ENCODE data around the gene CLDN34.

- no peak for TF ChIP-seq CSRNP3 (CRISPR knock-in tag; IDR thresholded peaks at IDR 0.05)
- no peak for TF ChIP-seq ISL1 (CRISPR knock-in tag; IDR thresholded peaks at IDR 0.05)
- TF ChIP-seq RARB (CRISPR knock-in tag; IDR thresholded peaks at IDR 0.05): no peak
- TF ChIP-seq ZC3H10 (CRISPR knock-in tag; IDR thresholded peaks at IDR 0.05): no peak
- TF ChIP-seq ARNTL (CRISPR knock-in tag; IDR thresholded peaks at IDR 0.05; ENCODE audit: borderline replicate concordance, low read depth): no peak
- no peak for TF ChIP-seq ZNF8 (CRISPR knock-in tag; IDR thresholded peaks at IDR 0.05)
- no peak for TF ChIP-seq ZNF70 (CRISPR knock-in tag; IDR thresholded peaks at IDR 0.05)
- no peak for TF ChIP-seq BACH2 (CRISPR knock-in tag; IDR thresholded peaks at IDR 0.05; ENCODE audit: borderline replicate concordance)
- no peak for TF ChIP-seq PATZ1 (CRISPR knock-in tag; IDR thresholded peaks at IDR 0.05; ENCODE audit: borderline replicate concordance)
Measured at GRCh38 chrX:10011991-10012390, 44.8 kb downstream of the CLDN34 start.

Data from SK-N-SH treated with all-trans-retinoic acid at 6 μM for 48 hours (cell line).